Upper lobe of right lung (tissue), 1 donor: Measurements from ENCODE around the gene SYNRG. TPM values are rescaled to one million over a fixed set of nuclear protein-coding genes. Genes with fewer than 3 reads are reported as not detected.

Source experiments
- ATAC-seq: fragments of 200-7000 bp; cut with Tn5 transposase; one replicate; pipeline ENCODE4 v1.9.1; 2020; ENCODE audit warnings: mild to moderate bottlenecking, moderate library complexity
- DNase-seq: peaks from one replicate; pipeline ENCODE4 v3.0.0-alpha.2; 2020
- H3K27ac ChIP-seq: fragments of 200-600 bp; one replicate; pipeline ENCODE4 v1.8.0; 2022
- H3K27me3 ChIP-seq: fragments of 200-600 bp; one replicate; pipeline ENCODE4 v1.8.0; 2022; ENCODE audit warnings: mild to moderate bottlenecking
- H3K36me3 ChIP-seq: fragments of 200-600 bp; one replicate; pipeline ENCODE4 v1.8.0; 2022
- H3K4me1 ChIP-seq: fragments of 200-600 bp; one replicate; pipeline ENCODE4 v1.8.0; 2022
- H3K4me3 ChIP-seq: fragments of 200-600 bp; one replicate; pipeline ENCODE4 v1.8.0; 2022; ENCODE audit warnings: mild to moderate bottlenecking
- H3K9me3 ChIP-seq: fragments of 200-600 bp; one replicate; pipeline ENCODE4 v1.8.0; 2022
- CTCF ChIP-seq: fragments of 200-600 bp; IDR thresholded peaks from one replicate; pipeline ENCODE4 v1.8.0; 2022; ENCODE audit warnings: antibody characterized with exemption
- intact Hi-C: fragments of 100-400 bp; cut with DNase I; formaldehyde crosslinking; loops from one replicate; pipeline ENCODE4 v1.11.0; 2022
- total RNA-seq: library from RNA; stranded (reverse); fragmentation: NEBNext Ultra II Directional; extraction: Animal tissue kit (Norgen Biotek cat#: 25700); gene quantifications from one replicate; pipeline ENCODE4 v1.2.1, GENCODE V29; 2021
- donor health status: DM: no; HTN: yes; CAD: no; lungs with severe emphysema.

SYNRG gene
- total RNA-seq, 1 donor from 2014 or later = 50.0 TPM

GRCh38 chr17:37527249-37527851 lies 81.9 kb downstream of the SYNRG start:
- Histone ChIP-seq H3K27ac (no peak overlapping the region), H3K36me3 (peaks cover 89% of the 10 kb centered on the region), H3K9me3 (no peaks in the 10 kb centered on the region), H3K4me1 (no peaks in the 10 kb centered on the region), H3K4me3 (no peak overlapping the region), H3K27me3 (no peaks in the 10 kb centered on the region)
- no peak for DNase-seq
- peak; percentile 65 for ATAC-seq
- intact Hi-C loops = no loop called here
- TF ChIP-seq CTCF = peak; percentile 49

GRCh38 chr17:37523715-37524219 lies 85.5 kb downstream of the SYNRG start:
- no peaks in the 10 kb centered on the region for H3K9me3 ChIP-seq
- ATAC-seq (no peak), DNase-seq (no peak)
- H3K4me1 ChIP-seq = no peaks in the 10 kb centered on the region
- peaks cover 76% of the 10 kb centered on the region for H3K36me3 ChIP-seq
- H3K27me3 ChIP-seq = no peaks in the 10 kb centered on the region
- intact Hi-C loops = no loop called here
- no peak overlapping the region for H3K4me3 ChIP-seq
- no peak for TF ChIP-seq CTCF
- H3K27ac ChIP-seq = no peak overlapping the region

GRCh38 chr17:37521821-37522220 lies 87.4 kb downstream of the SYNRG start:
- DNase-seq (no peak), ATAC-seq (no peak)
- Histone ChIP-seq H3K36me3 (peaks cover 79% of the 10 kb centered on the region), H3K27ac (no peak overlapping the region), H3K27me3 (no peaks in the 10 kb centered on the region), H3K9me3 (no peaks in the 10 kb centered on the region), H3K4me3 (no peak overlapping the region), H3K4me1 (no peaks in the 10 kb centered on the region)
- no peak for TF ChIP-seq CTCF
- intact Hi-C loops = no loop called here

GRCh38 chr17:37520174-37520573 lies 89.0 kb downstream of the SYNRG start:
- intact Hi-C loops = no loop called here
- H3K27ac ChIP-seq = no peak overlapping the region
- no peaks in the 10 kb centered on the region for H3K4me1 ChIP-seq
- ATAC-seq = no peak
- DNase-seq = no peak
- no peak for TF ChIP-seq CTCF
- peaks cover 72% of the 10 kb centered on the region for H3K36me3 ChIP-seq
- no peaks in the 10 kb centered on the region for H3K9me3 ChIP-seq
- H3K27me3 ChIP-seq = no peaks in the 10 kb centered on the region
- H3K4me3 ChIP-seq = no peak overlapping the region

- Histone ChIP-seq H3K4me3 (no peak overlapping the region), H3K36me3 (peaks cover 74% of the 10 kb centered on the region), H3K9me3 (no peaks in the 10 kb centered on the region), H3K27me3 (no peaks in the 10 kb centered on the region), H3K27ac (no peak overlapping the region), H3K4me1 (no peaks in the 10 kb centered on the region)
- DNase-seq = no peak
- intact Hi-C loops = no loop called here
- no peak for TF ChIP-seq CTCF
- ATAC-seq = no peak
These were observed 89.8 kb downstream of the SYNRG start for GRCh38 chr17:37519251-37519985.
